Peyer's patch (tissue), 4 donors: ENCODE data around the gene RAP1GAP.

Source experiments
- POLR2A ChIP-seq, 2 donors: fragments of 450-650 bp; IDR thresholded peaks; one replicate each; pipeline ENCODE4 v1.5.1; 2017; ENCODE audit warnings: antibody characterized with exemption in 2 of 2, mild to moderate bottlenecking in 2 of 2, moderate library complexity in 2 of 2
- TF ChIP-seq, protein P1 (sequence below), 6 experiments: fragments of 450-650 bp in 4 of 6; fragments of 200-600 bp in 2 of 6; sonication (generic) in 1 of 6; IDR thresholded peaks; one replicate each; pipeline ENCODE4 v1.5.1; 2017 to 2019; ENCODE audit warnings: antibody characterized with exemption in 6 of 6, mild to moderate bottlenecking in 3 of 6, moderate library complexity in 1 of 6

DNA sequence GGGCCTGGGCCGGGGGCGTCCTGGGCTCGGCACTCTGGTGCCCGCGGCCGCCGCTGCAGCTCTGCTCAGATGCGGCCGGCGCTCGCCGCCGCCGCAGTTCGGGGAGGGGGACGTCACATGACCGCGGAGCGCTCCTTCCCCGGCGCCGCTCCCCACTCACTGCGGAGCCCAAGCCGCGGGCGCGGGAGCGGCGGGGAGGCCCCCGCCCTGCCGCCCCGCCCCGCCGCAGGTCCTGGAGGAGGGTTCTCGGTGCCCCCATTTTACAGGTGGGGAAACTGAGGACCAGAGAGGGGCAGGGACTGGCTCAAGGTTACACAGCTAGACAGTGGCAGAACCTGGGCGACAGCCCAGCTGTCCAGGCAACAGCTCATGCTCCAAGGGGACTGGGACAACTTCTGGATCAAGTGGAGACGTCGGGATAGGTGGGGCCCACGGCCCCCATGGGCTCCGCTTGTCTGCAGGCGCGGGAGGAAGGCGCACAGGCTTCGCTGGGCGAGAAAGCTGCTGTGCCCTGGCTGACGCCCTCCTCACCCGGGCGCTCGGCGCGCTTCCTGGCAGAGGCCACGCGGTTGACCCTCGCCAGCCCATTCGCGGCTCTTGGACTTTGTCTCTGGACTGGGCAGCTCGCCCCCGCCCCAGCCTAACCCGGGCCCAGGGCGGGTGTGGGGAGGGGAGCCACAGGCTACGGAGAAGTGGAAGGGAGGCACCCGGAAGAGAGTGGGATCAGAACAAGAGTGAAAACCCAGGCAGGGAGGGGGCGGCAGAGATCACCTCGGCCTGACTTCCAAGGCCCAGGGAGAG is at the start of gene RAP1GAP:
- TF ChIP-seq, protein P1, sequence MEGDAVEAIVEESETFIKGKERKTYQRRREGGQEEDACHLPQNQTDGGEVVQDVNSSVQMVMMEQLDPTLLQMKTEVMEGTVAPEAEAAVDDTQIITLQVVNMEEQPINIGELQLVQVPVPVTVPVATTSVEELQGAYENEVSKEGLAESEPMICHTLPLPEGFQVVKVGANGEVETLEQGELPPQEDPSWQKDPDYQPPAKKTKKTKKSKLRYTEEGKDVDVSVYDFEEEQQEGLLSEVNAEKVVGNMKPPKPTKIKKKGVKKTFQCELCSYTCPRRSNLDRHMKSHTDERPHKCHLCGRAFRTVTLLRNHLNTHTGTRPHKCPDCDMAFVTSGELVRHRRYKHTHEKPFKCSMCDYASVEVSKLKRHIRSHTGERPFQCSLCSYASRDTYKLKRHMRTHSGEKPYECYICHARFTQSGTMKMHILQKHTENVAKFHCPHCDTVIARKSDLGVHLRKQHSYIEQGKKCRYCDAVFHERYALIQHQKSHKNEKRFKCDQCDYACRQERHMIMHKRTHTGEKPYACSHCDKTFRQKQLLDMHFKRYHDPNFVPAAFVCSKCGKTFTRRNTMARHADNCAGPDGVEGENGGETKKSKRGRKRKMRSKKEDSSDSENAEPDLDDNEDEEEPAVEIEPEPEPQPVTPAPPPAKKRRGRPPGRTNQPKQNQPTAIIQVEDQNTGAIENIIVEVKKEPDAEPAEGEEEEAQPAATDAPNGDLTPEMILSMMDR (IDR thresholded peaks at IDR 0.05) = no peak
- no peak for TF ChIP-seq POLR2A (IDR thresholded peaks at IDR 0.05)
